Measurements from ENCODE around the gene PKD2L1.

PKD2L1 gene

DNA sequence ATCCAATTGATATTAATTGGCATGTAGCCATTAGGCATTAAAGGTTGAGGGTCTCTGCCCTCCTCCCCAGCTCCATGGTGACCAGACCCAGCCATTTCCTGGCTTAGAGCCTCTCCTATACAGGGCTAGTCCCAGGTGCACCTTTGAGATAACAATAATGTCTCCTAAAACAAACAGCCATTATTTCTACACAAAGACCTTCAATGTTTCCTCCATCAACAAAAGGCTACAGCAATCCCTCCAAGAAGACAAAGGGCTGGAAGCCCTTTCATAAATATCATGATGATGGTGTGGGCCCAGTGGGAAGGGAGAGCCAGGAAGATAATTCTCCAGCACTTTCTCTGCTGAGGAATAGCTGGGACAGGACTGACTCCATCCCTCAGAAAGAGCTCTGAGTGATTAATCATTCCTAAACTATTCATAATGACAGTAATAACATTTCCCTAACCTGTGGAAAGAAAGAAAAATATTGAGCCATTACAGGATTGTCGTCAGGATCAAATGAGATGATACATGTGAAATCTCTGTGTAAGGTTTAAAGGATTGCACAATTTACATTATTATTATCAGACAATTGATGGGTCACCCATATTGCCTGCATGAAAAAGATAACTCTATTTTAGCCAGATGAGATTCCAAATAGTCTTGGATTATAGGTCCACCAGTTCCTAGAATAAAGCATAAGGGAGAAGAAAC lies 10.2 kb downstream of the PKD2L1 start:
- H3K9me3 ChIP-seq (ENCODE audit: control insufficient read depth, low read length) = no peaks in the 10 kb centered on the region
- H3K4me3 ChIP-seq (ENCODE audit: insufficient read depth in 1 of 2, low read depth in 1 of 2, low read length in 2 of 2) = no peak overlapping the region
- peaks cover 15 to 35% of the 10 kb centered on the region in 2 experiments for H3K27me3 ChIP-seq (ENCODE audit: control insufficient read depth in 1 of 2, insufficient read depth in 1 of 2, low read length in 2 of 2)
- no peaks in the 10 kb centered on the region for H3K36me3 ChIP-seq (ENCODE audit: control insufficient read depth in 1 of 2, insufficient read depth in 2 of 2, low read depth in 1 of 2, low read length in 2 of 2)
- H2BK120ac ChIP-seq (ENCODE audit: low read depth, low read length) = no peak overlapping the region
- no peak overlapping the region for H3K9ac ChIP-seq (ENCODE audit: low read length)
- no peak overlapping the region for H3K23ac ChIP-seq (ENCODE audit: low read length in 2 of 2)
- DNase-seq = no peak
- H3K4ac ChIP-seq (ENCODE audit: low read depth in 1 of 2, low read length in 2 of 2) = no peak overlapping the region
- WGBS = no CpG with 5 or more reads among the region's 1 CpG
- H3K27ac ChIP-seq (ENCODE audit: low read length, poor library complexity, severe bottlenecking) = no peak overlapping the region
- no peak overlapping the region for H4K8ac ChIP-seq (ENCODE audit: low read length)
- H2BK15ac ChIP-seq (ENCODE audit: low read depth, poor library complexity, severe bottlenecking) = no peak overlapping the region
- no peaks in the 10 kb centered on the region for H3K4me1 ChIP-seq (ENCODE audit: control insufficient read depth, insufficient read depth, low read depth, low read length)
- no peak overlapping the region for H3K14ac ChIP-seq (ENCODE audit: low read length in 2 of 2)
- H3K4me2 ChIP-seq (ENCODE audit: low read length, poor library complexity, severe bottlenecking) = no peak overlapping the region
- H4K91ac ChIP-seq (ENCODE audit: low read length) = no peak overlapping the region
- H2AK5ac ChIP-seq (ENCODE audit: low read length, severe bottlenecking) = no peak overlapping the region
- H2BK12ac ChIP-seq (ENCODE audit: low read length in 2 of 2) = no peak overlapping the region
- no peak overlapping the region for H2AFZ ChIP-seq (ENCODE audit: low read depth, low read length)
- H3K18ac ChIP-seq (ENCODE audit: low read depth in 1 of 2, low read length in 2 of 2) = no peak overlapping the region
- no peaks in the 10 kb centered on the region for H3K79me1 ChIP-seq (replicated peaks; ENCODE audit: low read length, poor library complexity, severe bottlenecking)
- H2BK5ac ChIP-seq (ENCODE audit: low read depth, low read length, poor library complexity, severe bottlenecking) = no peak overlapping the region

- no peak overlapping the region for H2AK5ac ChIP-seq (ENCODE audit: low read length, severe bottlenecking)
- no peak overlapping the region for H2BK5ac ChIP-seq (ENCODE audit: low read depth, low read length, poor library complexity, severe bottlenecking)
- H3K27ac ChIP-seq (ENCODE audit: low read length, poor library complexity, severe bottlenecking) = no peak overlapping the region
- H2BK12ac ChIP-seq (ENCODE audit: low read length in 2 of 2) = no peak overlapping the region
- H3K79me1 ChIP-seq (replicated peaks; ENCODE audit: low read length, poor library complexity, severe bottlenecking) = no peaks in the 10 kb centered on the region
- no peak overlapping the region for H3K4me2 ChIP-seq (ENCODE audit: low read length, poor library complexity, severe bottlenecking)
- H3K18ac ChIP-seq (ENCODE audit: low read depth in 1 of 2, low read length in 2 of 2) = no peak overlapping the region
- H3K4ac ChIP-seq (ENCODE audit: low read depth in 1 of 2, low read length in 2 of 2) = no peak overlapping the region
- H2BK120ac ChIP-seq (ENCODE audit: low read depth, low read length) = no peak overlapping the region
- WGBS = 88% methylated on average over 4 of the region's 4 CpGs
- H3K23ac ChIP-seq (ENCODE audit: low read length in 2 of 2) = no peak overlapping the region
- no peak overlapping the region for H2BK15ac ChIP-seq (ENCODE audit: low read depth, poor library complexity, severe bottlenecking)
- no peak overlapping the region for H2AFZ ChIP-seq (ENCODE audit: low read depth, low read length)
- no peak overlapping the region for H3K9ac ChIP-seq (ENCODE audit: low read length)
- H3K14ac ChIP-seq (ENCODE audit: low read length in 2 of 2) = no peak overlapping the region
- H4K91ac ChIP-seq (ENCODE audit: low read length) = no peak overlapping the region
- no peaks in the 10 kb centered on the region for H3K36me3 ChIP-seq (ENCODE audit: control insufficient read depth in 1 of 2, insufficient read depth in 2 of 2, low read depth in 1 of 2, low read length in 2 of 2)
- peaks cover 17 to 38% of the 10 kb centered on the region in 2 experiments for H3K27me3 ChIP-seq (ENCODE audit: control insufficient read depth in 1 of 2, insufficient read depth in 1 of 2, low read length in 2 of 2)
- no peaks in the 10 kb centered on the region for H3K9me3 ChIP-seq (ENCODE audit: control insufficient read depth, low read length)
- no peak for DNase-seq
- no peak overlapping the region for H4K8ac ChIP-seq (ENCODE audit: low read length)
- no peaks in the 10 kb centered on the region for H3K4me1 ChIP-seq (ENCODE audit: control insufficient read depth, insufficient read depth, low read depth, low read length)
- H3K4me3 ChIP-seq (ENCODE audit: insufficient read depth in 1 of 2, low read depth in 1 of 2, low read length in 2 of 2) = no peak overlapping the region
Observed at GRCh38 chr10:100318207-100318606, 11.8 kb downstream of the PKD2L1 start.

DNA sequence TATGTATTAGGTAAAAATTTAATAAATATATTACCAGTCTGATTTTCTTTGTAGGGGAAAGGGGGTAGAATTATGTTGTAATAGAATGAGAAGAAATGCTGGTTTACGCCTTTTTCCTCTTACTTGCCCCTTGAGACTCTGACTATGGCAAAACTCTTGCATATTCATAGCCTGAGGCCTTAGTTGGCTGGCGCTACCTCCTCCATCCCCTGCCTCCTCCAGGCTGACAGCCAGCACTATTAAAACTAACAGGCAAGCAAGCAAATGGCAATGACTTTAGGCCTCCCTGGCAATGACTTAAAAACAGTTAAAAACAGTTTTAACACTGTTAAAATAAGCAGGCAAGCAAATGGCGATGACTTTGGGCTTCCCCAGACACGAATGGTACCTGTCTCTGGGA lies 14.4 kb downstream of the PKD2L1 start:
- H2AK5ac ChIP-seq (ENCODE audit: low read length, severe bottlenecking) = no peak overlapping the region
- H3K9me3 ChIP-seq (ENCODE audit: control insufficient read depth, low read length) = no peaks in the 10 kb centered on the region
- DNase-seq = no peak
- no peak overlapping the region for H2BK15ac ChIP-seq (ENCODE audit: low read depth, poor library complexity, severe bottlenecking)
- no peak overlapping the region for H3K14ac ChIP-seq (ENCODE audit: low read length in 2 of 2)
- no peak overlapping the region for H2AFZ ChIP-seq (ENCODE audit: low read depth, low read length)
- H3K79me1 ChIP-seq (replicated peaks; ENCODE audit: low read length, poor library complexity, severe bottlenecking) = no peaks in the 10 kb centered on the region
- H3K27ac ChIP-seq (ENCODE audit: low read length, poor library complexity, severe bottlenecking) = no peak overlapping the region
- no peak overlapping the region for H4K8ac ChIP-seq (ENCODE audit: low read length)
- H3K4me3 ChIP-seq (ENCODE audit: insufficient read depth in 1 of 2, low read depth in 1 of 2, low read length in 2 of 2) = no peak overlapping the region
- H3K4ac ChIP-seq (ENCODE audit: low read depth in 1 of 2, low read length in 2 of 2) = no peak overlapping the region
- H2BK5ac ChIP-seq (ENCODE audit: low read depth, low read length, poor library complexity, severe bottlenecking) = no peak overlapping the region
- H3K27me3 ChIP-seq (ENCODE audit: control insufficient read depth in 1 of 2, insufficient read depth in 1 of 2, low read length in 2 of 2) = peaks cover 31 to 41% of the 10 kb centered on the region in 2 experiments
- no peak overlapping the region for H2BK12ac ChIP-seq (ENCODE audit: low read length in 2 of 2)
- no peak overlapping the region for H3K4me2 ChIP-seq (ENCODE audit: low read length, poor library complexity, severe bottlenecking)
- no peaks in the 10 kb centered on the region for H3K4me1 ChIP-seq (ENCODE audit: control insufficient read depth, insufficient read depth, low read depth, low read length)
- no peak overlapping the region for H3K9ac ChIP-seq (ENCODE audit: low read length)
- H2BK120ac ChIP-seq (ENCODE audit: low read depth, low read length) = no peak overlapping the region
- H4K91ac ChIP-seq (ENCODE audit: low read length) = no peak overlapping the region
- H3K18ac ChIP-seq (ENCODE audit: low read depth in 1 of 2, low read length in 2 of 2) = no peak overlapping the region
- WGBS = 76% methylated on average over 4 of the region's 4 CpGs
- H3K36me3 ChIP-seq (ENCODE audit: control insufficient read depth in 1 of 2, insufficient read depth in 2 of 2, low read depth in 1 of 2, low read length in 2 of 2) = no peaks in the 10 kb centered on the region
- H3K23ac ChIP-seq (ENCODE audit: low read length in 2 of 2) = no peak overlapping the region

GRCh38 chr10:100311298-100311697 lies 18.7 kb downstream of the PKD2L1 start:
- no peak for DNase-seq

More at GRCh38 chr10:100311298-100311697, 18.7 kb downstream of the PKD2L1 start:
- H3K36me3 ChIP-seq (ENCODE audit: control insufficient read depth in 1 of 2, insufficient read depth in 2 of 2, low read depth in 1 of 2, low read length in 2 of 2) = no peaks in the 10 kb centered on the region
- no peak overlapping the region for H2BK5ac ChIP-seq (ENCODE audit: low read depth, low read length, poor library complexity, severe bottlenecking)
- no peak overlapping the region for H2BK120ac ChIP-seq (ENCODE audit: low read depth, low read length)
- H3K9me3 ChIP-seq (ENCODE audit: control insufficient read depth, low read length) = no peaks in the 10 kb centered on the region
- H3K4me2 ChIP-seq (ENCODE audit: low read length, poor library complexity, severe bottlenecking) = no peak overlapping the region
- no peak overlapping the region for H2BK15ac ChIP-seq (ENCODE audit: low read depth, poor library complexity, severe bottlenecking)
- no peak overlapping the region for H3K4ac ChIP-seq (ENCODE audit: low read depth in 1 of 2, low read length in 2 of 2)
- no peak overlapping the region for H3K4me3 ChIP-seq (ENCODE audit: insufficient read depth in 1 of 2, low read depth in 1 of 2, low read length in 2 of 2)
- no peaks in the 10 kb centered on the region for H3K4me1 ChIP-seq (ENCODE audit: control insufficient read depth, insufficient read depth, low read depth, low read length)
- no peak overlapping the region for H2BK12ac ChIP-seq (ENCODE audit: low read length in 2 of 2)
- H3K27ac ChIP-seq (ENCODE audit: low read length, poor library complexity, severe bottlenecking) = no peak overlapping the region
- H4K91ac ChIP-seq (ENCODE audit: low read length) = no peak overlapping the region
- no peak overlapping the region for H3K9ac ChIP-seq (ENCODE audit: low read length)
- no peak overlapping the region for H2AK5ac ChIP-seq (ENCODE audit: low read length, severe bottlenecking)
- no peaks in the 10 kb centered on the region for H3K79me1 ChIP-seq (replicated peaks; ENCODE audit: low read length, poor library complexity, severe bottlenecking)
- H3K23ac ChIP-seq (ENCODE audit: low read length in 2 of 2) = no peak overlapping the region
- peaks cover 31 to 41% of the 10 kb centered on the region in 2 experiments for H3K27me3 ChIP-seq (ENCODE audit: control insufficient read depth in 1 of 2, insufficient read depth in 1 of 2, low read length in 2 of 2)
- H2AFZ ChIP-seq (ENCODE audit: low read depth, low read length) = no peak overlapping the region
- H3K14ac ChIP-seq (ENCODE audit: low read length in 2 of 2) = no peak overlapping the region
- H3K18ac ChIP-seq (ENCODE audit: low read depth in 1 of 2, low read length in 2 of 2) = no peak overlapping the region
- 65% methylated on average over 3 of the region's 4 CpGs for WGBS
- no peak overlapping the region for H4K8ac ChIP-seq (ENCODE audit: low read length)
